Body of pancreas (tissue), 4 donors: Measurements from ENCODE around the gene CDC37. TPM values are rescaled to one million over a fixed set of nuclear protein-coding genes. Genes with fewer than 3 reads are reported as not detected.

Experiments used
- ATAC-seq: fragments of 150-250 bp; one replicate; pipeline ENCODE4 v1.9.1; 2016
- DNase-seq, 4 donors: peaks; one replicate each; pipeline ENCODE4 v3.0.0-alpha.2; 2019
- H3K27ac ChIP-seq, 4 donors: fragments of 200-600 bp; sonication (generic); 1 replicate in 3 of 4; 2 replicates in 1 of 4; pipeline versions ENCODE4 v1.5.1 to v1.6.1; 2016 to 2019; ENCODE audit warnings: mild to moderate bottlenecking in 1 of 4, mixed read lengths in 1 of 4, moderate library complexity in 1 of 4
- H3K27me3 ChIP-seq, 2 donors: fragments of 200-600 bp; sonication (generic); one replicate each; pipeline ENCODE4 v1.6.0; 2016; ENCODE audit warnings: mild to moderate bottlenecking in 1 of 2
- H3K36me3 ChIP-seq, 2 donors: fragments of 200-600 bp; sonication (generic); replicated peaks in 1 of 2; 2 replicates each; pipeline ENCODE4 v1.5.1; 2016; ENCODE audit warnings: low read depth in 2 of 2; ENCODE audit not compliant: insufficient read depth in 1 of 2
- H3K4me1 ChIP-seq: fragments of 200-600 bp; sonication (generic); one replicate; pipeline ENCODE4 v1.6.0; 2016
- H3K4me3 ChIP-seq, 2 donors: fragments of 200-600 bp; sonication (generic); 1 replicate in 1 of 2; 2 replicates in 1 of 2; pipeline ENCODE4 v1.5.1; 2016 to 2019
- H3K9me3 ChIP-seq, 3 donors: fragments of 200-600 bp; sonication (generic); 1 replicate in 2 of 3; 2 replicates in 1 of 3; pipeline ENCODE4 v1.5.1; 2016
- POLR2A ChIP-seq, 3 donors: fragments of 450-650 bp; IDR thresholded peaks; one replicate each; pipeline ENCODE4 v1.6.1; 2016; ENCODE audit warnings: antibody characterized with exemption in 3 of 3, mild to moderate bottlenecking in 2 of 3
- WGBS, 2 donors: methylation state at CpG; one replicate each; pipeline ENCODE4 v1.1.5; 2017; 5-methylcytosine and 5-hydroxymethylcytosine counted together
- intact Hi-C: fragments of 100-400 bp; cut with DNase I; formaldehyde crosslinking; loops from one replicate; pipeline ENCODE4 v1.15.1; 2023
- total RNA-seq, 2 donors: library from RNA; depleted of rRNA; stranded (reverse); fragments of >200 nt; gene quantifications; one replicate each; pipeline ENCODE4 v1.1.0, GENCODE V29; 2016
- TF ChIP-seq, protein P1 (sequence below), 7 experiments: fragments of 450-650 bp in 4 of 7; fragments of 200-600 bp in 3 of 7; sonication (generic) in 3 of 7; IDR thresholded peaks; one replicate each; pipeline ENCODE4 v1.5.1; 2016 to 2019; ENCODE audit warnings: antibody characterized with exemption in 7 of 7

The CDC37 gene
- total RNA-seq, 2 donors from 2014 or later: 89.7 to 122 TPM

DNA sequence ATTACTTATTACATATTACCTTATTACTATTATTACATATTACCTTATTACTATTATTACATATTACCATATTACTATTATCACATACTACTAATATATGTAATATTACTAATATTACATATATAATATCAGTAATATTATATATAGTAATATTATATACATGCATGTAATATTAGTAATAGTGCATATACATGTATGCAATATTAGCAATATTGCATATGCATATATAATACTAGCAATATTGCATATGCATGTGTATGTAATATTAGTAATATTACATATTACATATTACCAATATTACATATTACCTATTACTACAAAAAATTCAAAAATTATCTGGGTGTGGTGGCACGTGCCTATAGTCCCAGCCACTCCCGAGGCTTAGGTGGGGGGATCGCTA, 39.4 kb upstream of the CDC37 start:
- intact Hi-C loops: no loop called here
- ATAC-seq (no peak), DNase-seq (no peak)
- H3K9me3 ChIP-seq: no peaks in the 10 kb centered on the region
- H3K36me3 ChIP-seq: no peaks in the 10 kb centered on the region
- TF ChIP-seq, protein P1, sequence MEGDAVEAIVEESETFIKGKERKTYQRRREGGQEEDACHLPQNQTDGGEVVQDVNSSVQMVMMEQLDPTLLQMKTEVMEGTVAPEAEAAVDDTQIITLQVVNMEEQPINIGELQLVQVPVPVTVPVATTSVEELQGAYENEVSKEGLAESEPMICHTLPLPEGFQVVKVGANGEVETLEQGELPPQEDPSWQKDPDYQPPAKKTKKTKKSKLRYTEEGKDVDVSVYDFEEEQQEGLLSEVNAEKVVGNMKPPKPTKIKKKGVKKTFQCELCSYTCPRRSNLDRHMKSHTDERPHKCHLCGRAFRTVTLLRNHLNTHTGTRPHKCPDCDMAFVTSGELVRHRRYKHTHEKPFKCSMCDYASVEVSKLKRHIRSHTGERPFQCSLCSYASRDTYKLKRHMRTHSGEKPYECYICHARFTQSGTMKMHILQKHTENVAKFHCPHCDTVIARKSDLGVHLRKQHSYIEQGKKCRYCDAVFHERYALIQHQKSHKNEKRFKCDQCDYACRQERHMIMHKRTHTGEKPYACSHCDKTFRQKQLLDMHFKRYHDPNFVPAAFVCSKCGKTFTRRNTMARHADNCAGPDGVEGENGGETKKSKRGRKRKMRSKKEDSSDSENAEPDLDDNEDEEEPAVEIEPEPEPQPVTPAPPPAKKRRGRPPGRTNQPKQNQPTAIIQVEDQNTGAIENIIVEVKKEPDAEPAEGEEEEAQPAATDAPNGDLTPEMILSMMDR (IDR thresholded peaks at IDR 0.05): no peak
- no peak for TF ChIP-seq POLR2A (IDR thresholded peaks at IDR 0.05)
- no peak overlapping the region for H3K27ac ChIP-seq
- no peak overlapping the region for H3K4me3 ChIP-seq
- WGBS, 2 donors: 93 to 97% methylated on average over 3 of the region's 3 CpGs
- no peaks in the 10 kb centered on the region for H3K4me1 ChIP-seq
- no peaks in the 10 kb centered on the region for H3K27me3 ChIP-seq

DNA sequence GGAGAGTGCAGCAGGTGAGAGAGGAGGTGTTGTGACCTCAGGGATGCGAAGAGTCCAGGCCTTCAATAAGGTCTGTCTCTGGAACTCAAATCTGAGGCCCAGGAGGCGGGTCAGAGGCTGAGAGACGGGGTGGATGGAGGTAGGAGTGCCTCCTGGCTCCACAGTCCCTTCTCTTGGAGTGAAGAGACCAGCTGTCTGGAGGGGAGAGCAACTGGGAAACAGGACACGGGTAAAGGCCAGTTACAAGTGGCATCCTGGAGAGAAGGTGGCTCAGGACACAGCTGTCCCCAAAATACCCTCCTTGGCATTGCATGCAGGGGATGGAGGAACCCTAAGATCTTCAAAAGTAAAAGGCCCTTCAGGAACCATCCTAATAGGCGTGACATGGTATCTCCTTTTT, 36.2 kb upstream of the CDC37 start:
- intact Hi-C loops: no loop called here
- no peaks in the 10 kb centered on the region for H3K36me3 ChIP-seq
- no peaks in the 10 kb centered on the region for H3K9me3 ChIP-seq
- WGBS, 2 donors: 88 to 91% methylated on average over 5 of the region's 5 CpGs
- H3K27me3 ChIP-seq: no peaks in the 10 kb centered on the region
- DNase-seq (no peak), ATAC-seq (no peak)
- H3K27ac ChIP-seq: no peak overlapping the region
- no peak overlapping the region for H3K4me3 ChIP-seq
- TF ChIP-seq POLR2A (IDR thresholded peaks at IDR 0.05): no peak
- TF ChIP-seq, protein P1 (IDR thresholded peaks at IDR 0.05): no peak
- H3K4me1 ChIP-seq: no peaks in the 10 kb centered on the region

DNA sequence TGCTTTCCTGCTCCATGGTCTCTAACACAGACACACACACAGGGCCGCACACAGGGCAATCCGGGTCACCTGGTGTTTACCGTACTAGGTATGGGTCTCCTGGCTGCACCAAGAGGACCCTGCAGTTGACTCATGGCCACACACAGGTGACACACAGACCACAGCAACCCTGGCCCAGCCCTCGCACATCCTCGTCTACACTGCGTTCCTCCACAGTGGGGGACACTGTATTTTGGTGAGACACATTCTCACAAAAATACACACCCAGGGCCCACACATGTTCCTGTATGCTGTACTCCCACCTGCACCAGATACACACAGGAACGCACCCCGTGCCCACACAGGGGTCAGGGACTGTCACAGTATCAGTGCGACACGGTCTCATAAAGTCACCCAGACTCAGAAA, 29.8 kb upstream of the CDC37 start:
- no peaks in the 10 kb centered on the region for H3K9me3 ChIP-seq
- peak overlapping the region; percentile 69 to 85 (median 78) for H3K27ac ChIP-seq
- no peaks in the 10 kb centered on the region for H3K36me3 ChIP-seq
- TF ChIP-seq, protein P1 (IDR thresholded peaks at IDR 0.05): no peak
- no peak for TF ChIP-seq POLR2A (IDR thresholded peaks at IDR 0.05)
- H3K27me3 ChIP-seq: no peaks in the 10 kb centered on the region
- H3K4me1 ChIP-seq: peaks cover 37% of the 10 kb centered on the region
- no peak overlapping the region for H3K4me3 ChIP-seq
- DNase-seq: peak in 2 of 4 donors; percentile 41 to 58
- WGBS, 2 donors: 32 to 41% methylated on average over 6 to 10 of the region's 10 CpGs
- intact Hi-C loops: no loop called here
- peak; percentile 2 for ATAC-seq

DNA sequence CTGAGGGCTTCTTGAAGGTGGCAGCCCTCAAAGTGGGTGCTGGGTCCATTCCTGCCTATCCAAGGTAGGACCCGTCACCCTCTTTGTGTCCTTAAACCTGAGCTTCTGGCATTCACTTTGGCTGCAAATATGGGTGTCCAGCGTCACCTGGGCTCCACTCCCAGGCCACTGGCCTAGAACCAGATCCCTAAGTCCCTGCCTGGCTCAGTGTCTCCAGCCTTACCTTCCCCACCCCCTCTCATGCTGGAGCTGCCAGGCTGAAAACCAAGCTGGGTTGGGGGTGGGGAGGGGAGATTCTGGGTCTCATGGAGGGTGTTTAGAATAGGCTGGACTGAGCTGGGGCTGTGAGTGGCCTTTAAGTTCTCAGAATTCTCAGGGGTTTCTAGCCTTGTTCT, 29.4 kb upstream of the CDC37 start:
- no peaks in the 10 kb centered on the region for H3K9me3 ChIP-seq
- TF ChIP-seq POLR2A (IDR thresholded peaks at IDR 0.05): no peak
- TF ChIP-seq, protein P1 (IDR thresholded peaks at IDR 0.05): no peak
- H3K27me3 ChIP-seq: no peaks in the 10 kb centered on the region
- intact Hi-C loops: no loop called here
- H3K4me3 ChIP-seq: no peak overlapping the region
- H3K27ac ChIP-seq: peak overlapping the region; percentile 69 to 85 (median 78)
- no peaks in the 10 kb centered on the region for H3K36me3 ChIP-seq
- ATAC-seq: peak; percentile 20
- DNase-seq: peak; percentile 47 to 73 (median 64)
- peaks cover 37% of the 10 kb centered on the region for H3K4me1 ChIP-seq
- WGBS, 2 donors: 47% methylated on average over 2 of the region's 2 CpGs; no CpG with 5 or more reads in 1 of the 2 donors
